Skeletal muscle satellite cell (primary cell): ENCODE results near the gene TSHZ2. TPM values are rescaled to one million over a fixed set of nuclear protein-coding genes. Genes with fewer than 3 reads are reported as not detected.

ENCODE experiments used
- H3K27me3 ChIP-seq: 2 replicates; pipeline ENCODE4 v1.7.0; 2013; ENCODE audit warnings: low read length; ENCODE audit not compliant: control insufficient read depth, insufficient read depth
- H3K36me3 ChIP-seq: 2 replicates; pipeline ENCODE4 v1.7.0; 2013; ENCODE audit warnings: mild to moderate bottlenecking, control low read depth, low read length; ENCODE audit not compliant: insufficient read depth
- H3K4me1 ChIP-seq: 2 replicates; pipeline ENCODE4 v1.7.0; 2013; ENCODE audit warnings: low read length; ENCODE audit not compliant: control insufficient read depth, insufficient read depth
- H3K4me2 ChIP-seq: 2 replicates; pipeline ENCODE4 v1.7.0; 2013; ENCODE audit warnings: mild to moderate bottlenecking, low read length
- H3K4me3 ChIP-seq: 2 replicates; pipeline ENCODE4 v1.7.0; 2013; ENCODE audit warnings: low read length
- H3K9ac ChIP-seq: 2 replicates; pipeline ENCODE4 v1.7.0; 2013; ENCODE audit warnings: mild to moderate bottlenecking, low read depth, low read length, moderate library complexity
- H3K9me3 ChIP-seq: replicated peaks from 2 replicates; pipeline ENCODE4 v1.7.0; 2013; ENCODE audit warnings: mild to moderate bottlenecking, control low read depth, low read length
- total RNA-seq: library from RNA; depleted of rRNA; stranded (reverse); fragments of >200 nt; gene quantifications from 2 replicates; pipeline ENCODE4 v1.2.3, GENCODE V29; 2012; rRNA removed

Gene TSHZ2
- total RNA-seq = 1.0 and 4.6 TPM in 2 replicates

DNA sequence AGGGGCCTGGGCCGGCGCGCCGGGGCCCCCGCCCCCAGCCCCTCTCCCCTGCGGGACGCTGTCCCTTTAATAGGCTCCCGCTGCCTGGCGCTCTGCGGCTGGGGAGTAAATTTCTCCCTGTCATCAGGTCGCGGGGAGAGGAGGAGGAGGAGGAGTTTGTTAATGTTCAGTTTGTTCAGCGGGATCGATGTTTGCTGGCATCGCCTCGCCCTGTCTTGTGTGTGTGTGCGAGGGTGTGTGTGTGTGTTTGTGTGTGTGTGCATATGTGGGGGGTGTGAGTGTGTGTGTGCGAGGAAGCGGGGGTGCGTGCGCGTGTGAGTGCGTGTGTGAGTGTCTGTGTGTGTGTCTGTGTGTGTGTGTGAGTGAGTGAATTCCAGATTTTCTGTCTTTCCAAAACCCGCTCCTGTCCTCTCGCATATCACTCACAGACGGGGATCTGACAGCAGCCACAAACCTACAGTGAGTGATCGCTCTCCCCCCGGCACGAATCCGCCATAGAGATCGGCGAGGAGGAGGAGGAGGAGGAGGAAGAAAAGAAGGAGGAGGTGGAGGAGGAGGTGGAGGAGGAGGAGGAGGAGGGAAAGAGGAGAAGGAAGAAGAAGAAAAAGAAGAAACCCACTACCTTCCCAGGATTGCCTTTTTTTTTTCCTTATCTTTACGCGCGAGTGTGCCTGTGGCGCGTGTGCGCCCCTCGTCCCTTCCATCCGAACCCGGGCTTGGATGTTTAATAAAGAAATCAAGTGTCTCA is at the start of gene TSHZ2:
Gene TSHZ2 (plus strand): TSS at position 169 of the 748 bp plus-strand sequence. CDS start 936 bp downstream, outside the sequence.
- H3K9ac ChIP-seq = peak within 1 kb of the TSS; percentile 11
- no peaks in the 10 kb centered on the region for H3K36me3 ChIP-seq
- H3K27me3 ChIP-seq = peaks cover 30% of the 10 kb centered on the region
- H3K4me2 ChIP-seq = peak within 1 kb of the TSS; percentile 88
- H3K4me1 ChIP-seq = no peaks in the 10 kb centered on the region
- peak within 1 kb of the TSS; percentile 67 for H3K4me3 ChIP-seq
- H3K9me3 ChIP-seq = no peaks in the 10 kb centered on the region

- Histone ChIP-seq H3K4me2 (no peak overlapping the region), H3K9ac (no peak overlapping the region), H3K4me3 (no peak overlapping the region), H3K9me3 (no peaks in the 10 kb centered on the region), H3K36me3 (no peaks in the 10 kb centered on the region), H3K4me1 (peaks cover 4% of the 10 kb centered on the region), H3K27me3 (no peaks in the 10 kb centered on the region)
These were observed 49.7 kb upstream of the TSHZ2 start for GRCh38 chr20:52922436-52922835.

- Histone ChIP-seq H3K4me3 (no peak overlapping the region), H3K9me3 (no peaks in the 10 kb centered on the region), H3K9ac (no peak overlapping the region), H3K4me1 (peaks cover 4% of the 10 kb centered on the region), H3K27me3 (no peaks in the 10 kb centered on the region), H3K4me2 (peak overlapping the region; percentile 8), H3K36me3 (no peaks in the 10 kb centered on the region)
These were observed 48.8 kb upstream of the TSHZ2 start for GRCh38 chr20:52923123-52923937.

- Histone ChIP-seq H3K9ac (no peak overlapping the region), H3K9me3 (no peaks in the 10 kb centered on the region), H3K4me1 (peaks cover 4% of the 10 kb centered on the region), H3K4me3 (no peak overlapping the region), H3K4me2 (no peak overlapping the region), H3K36me3 (no peaks in the 10 kb centered on the region), H3K27me3 (no peaks in the 10 kb centered on the region)
These were observed 47.5 kb upstream of the TSHZ2 start for GRCh38 chr20:52924411-52925271.

DNA sequence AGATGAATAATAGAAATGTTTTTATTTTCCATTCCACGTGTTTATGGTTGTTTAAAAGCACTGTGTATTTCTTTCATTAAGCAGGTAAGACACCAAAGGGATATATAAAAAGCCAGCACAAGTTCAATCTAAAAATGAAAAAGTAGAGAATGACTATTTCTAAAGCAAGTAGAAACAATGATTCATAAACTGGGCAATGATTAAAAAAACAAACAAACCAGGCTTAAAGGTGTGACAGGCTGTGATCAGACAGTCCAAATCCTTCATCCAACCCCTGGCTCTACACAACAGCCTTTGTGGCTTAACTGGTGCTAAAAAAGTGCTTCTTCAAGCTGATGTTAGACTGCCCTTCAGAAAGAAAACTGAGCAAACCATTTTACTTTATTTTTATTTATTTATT is 45.7 kb upstream of the TSHZ2 start:
- Histone ChIP-seq H3K9me3 (no peaks in the 10 kb centered on the region), H3K4me2 (no peak overlapping the region), H3K27me3 (no peaks in the 10 kb centered on the region), H3K36me3 (no peaks in the 10 kb centered on the region), H3K9ac (no peak overlapping the region), H3K4me3 (no peak overlapping the region), H3K4me1 (peaks cover 4% of the 10 kb centered on the region)

GRCh38 chr20:52933867-52934266 is 38.3 kb upstream of the TSHZ2 start:
- H3K4me1 ChIP-seq = no peaks in the 10 kb centered on the region
- no peaks in the 10 kb centered on the region for H3K9me3 ChIP-seq
- no peak overlapping the region for H3K4me3 ChIP-seq
- H3K9ac ChIP-seq = no peak overlapping the region
- no peaks in the 10 kb centered on the region for H3K27me3 ChIP-seq
- no peaks in the 10 kb centered on the region for H3K36me3 ChIP-seq
- H3K4me2 ChIP-seq = no peak overlapping the region

DNA sequence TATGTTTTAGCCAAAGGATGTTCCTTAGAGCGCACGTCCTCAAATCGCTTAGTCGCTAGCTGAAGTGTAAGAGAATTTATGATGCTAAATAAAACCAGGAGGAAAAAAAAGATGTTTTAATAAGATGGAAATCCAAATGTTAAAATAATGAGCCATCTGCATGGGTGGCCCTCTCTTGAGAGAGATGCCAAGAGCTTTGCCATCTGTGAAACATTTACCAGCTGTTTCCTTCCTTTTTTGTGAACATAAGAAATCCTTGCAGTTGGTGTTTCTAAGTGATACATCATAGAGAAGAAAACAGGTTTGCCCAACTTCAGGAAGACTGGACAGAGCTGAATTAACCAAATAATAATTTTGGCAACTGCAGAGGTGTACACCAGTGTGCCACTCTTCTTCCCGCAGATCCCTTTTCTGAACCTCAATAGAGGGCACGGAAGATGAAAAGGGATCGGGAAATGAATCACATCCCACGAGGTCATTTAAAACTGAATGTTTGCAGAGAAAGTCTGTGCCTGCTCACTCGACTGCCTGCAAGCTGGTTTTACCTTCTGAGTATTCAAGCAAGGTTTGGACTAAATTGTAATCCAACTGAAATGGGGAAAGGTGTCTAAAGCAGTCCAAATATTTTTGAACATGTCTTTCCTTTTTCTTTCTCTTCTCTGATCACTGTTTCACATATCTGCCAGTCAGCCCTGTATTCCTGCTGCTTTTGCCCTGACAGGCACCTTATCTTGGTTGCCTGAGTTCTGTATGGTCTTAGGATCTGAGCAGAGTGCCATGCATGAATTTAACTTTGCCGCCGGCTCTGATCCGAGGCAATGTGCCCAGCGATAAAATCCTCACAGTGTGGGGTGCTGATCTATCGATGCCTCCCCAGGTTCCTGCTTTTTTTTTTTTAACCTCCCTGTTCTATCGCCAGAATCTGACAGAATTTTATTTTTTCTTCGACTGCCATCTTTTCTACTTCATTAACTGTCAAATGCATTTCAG is 35.5 kb upstream of the TSHZ2 start:
- no peaks in the 10 kb centered on the region for H3K4me1 ChIP-seq
- no peak overlapping the region for H3K4me3 ChIP-seq
- no peak overlapping the region for H3K4me2 ChIP-seq
- no peaks in the 10 kb centered on the region for H3K36me3 ChIP-seq
- no peaks in the 10 kb centered on the region for H3K27me3 ChIP-seq
- no peaks in the 10 kb centered on the region for H3K9me3 ChIP-seq
- H3K9ac ChIP-seq = no peak overlapping the region

- Histone ChIP-seq H3K9ac (no peak overlapping the region), H3K27me3 (no peaks in the 10 kb centered on the region), H3K4me2 (no peak overlapping the region), H3K4me3 (no peak overlapping the region), H3K36me3 (no peaks in the 10 kb centered on the region), H3K4me1 (no peaks in the 10 kb centered on the region), H3K9me3 (no peaks in the 10 kb centered on the region)
These were observed 34.5 kb upstream of the TSHZ2 start for GRCh38 chr20:52937591-52938100.

DNA sequence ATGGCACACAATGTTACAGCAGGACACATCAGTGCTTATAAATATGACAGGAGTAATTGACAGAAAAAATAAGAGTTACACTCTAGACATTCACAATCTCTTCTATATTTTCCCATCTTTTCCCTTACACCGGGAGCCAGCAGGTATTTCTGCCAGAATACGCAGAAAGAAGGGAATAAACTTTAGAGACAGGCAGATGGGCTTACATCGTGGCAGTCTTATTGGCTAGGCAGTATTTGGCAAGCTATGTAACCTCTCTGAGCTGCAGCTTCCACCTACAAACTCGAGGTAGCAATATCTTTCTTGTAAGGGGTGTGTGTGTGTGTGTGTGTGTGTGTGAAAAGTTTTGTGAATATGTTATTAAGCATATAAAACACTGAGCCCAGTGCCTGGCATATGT is 33.0 kb upstream of the TSHZ2 start:
- Histone ChIP-seq H3K9ac (no peak overlapping the region), H3K4me3 (no peak overlapping the region), H3K9me3 (no peaks in the 10 kb centered on the region), H3K4me2 (no peak overlapping the region), H3K36me3 (no peaks in the 10 kb centered on the region), H3K27me3 (no peaks in the 10 kb centered on the region), H3K4me1 (no peaks in the 10 kb centered on the region)

GRCh38 chr20:52941808-52942207 is 30.4 kb upstream of the TSHZ2 start:
- Histone ChIP-seq H3K9ac (no peak overlapping the region), H3K4me1 (no peaks in the 10 kb centered on the region), H3K36me3 (no peaks in the 10 kb centered on the region), H3K4me3 (no peak overlapping the region), H3K4me2 (no peak overlapping the region), H3K9me3 (no peaks in the 10 kb centered on the region), H3K27me3 (no peaks in the 10 kb centered on the region)
